H9 (cell line): ENCODE data around the gene ZNF212. TPM values are rescaled to one million over a fixed set of nuclear protein-coding genes. Genes with fewer than 3 reads are reported as not detected.

ENCODE experiments used
- DNase-seq: peaks from one replicate; pipeline ENCODE4 v3.0.0-alpha.2; 2017
- H2AFZ ChIP-seq: one replicate; pipeline ENCODE4 v1.6.1; 2013; ENCODE audit warnings: mild to moderate bottlenecking, low read length, control low read depth, moderate library complexity
- H2AK5ac ChIP-seq: 2 replicates; pipeline ENCODE4 v1.6.1; 2013; ENCODE audit warnings: low read length, control low read depth, mixed read lengths; ENCODE audit not compliant: insufficient read length
- H2BK120ac ChIP-seq: one replicate; pipeline ENCODE4 v1.6.1; 2013; ENCODE audit warnings: low read depth, mild to moderate bottlenecking, low read length, control low read depth, inconsistent platforms; ENCODE audit not compliant: poor library complexity, severe bottlenecking
- H2BK12ac ChIP-seq: 2 replicates; pipeline ENCODE4 v1.6.1; 2013; ENCODE audit warnings: low read length, control low read depth, mixed read lengths, low read depth; ENCODE audit not compliant: insufficient read length
- H2BK15ac ChIP-seq: 2 replicates; pipeline ENCODE4 v1.6.1; 2013; ENCODE audit warnings: low read depth, low read length, control low read depth
- H2BK20ac ChIP-seq: one replicate; pipeline ENCODE4 v1.6.1; 2013; ENCODE audit warnings: low read depth, mild to moderate bottlenecking, low read length, control low read depth, inconsistent platforms; ENCODE audit not compliant: poor library complexity, severe bottlenecking
- H2BK5ac ChIP-seq: 2 replicates; pipeline ENCODE4 v1.6.1; 2013; ENCODE audit warnings: low read length, control low read depth, mixed read lengths; ENCODE audit not compliant: insufficient read length
- H3K14ac ChIP-seq: 2 replicates; pipeline ENCODE4 v1.6.1; 2013; ENCODE audit warnings: low read length, control low read depth; ENCODE audit not compliant: insufficient read depth
- H3K18ac ChIP-seq: 2 replicates; pipeline ENCODE4 v1.6.1; 2013; ENCODE audit warnings: low read depth, mild to moderate bottlenecking, mixed read lengths, low read length, control low read depth; ENCODE audit not compliant: insufficient read length
- H3K23ac ChIP-seq: 2 replicates; pipeline ENCODE4 v1.6.1; 2013; ENCODE audit warnings: low read length, control low read depth, mixed read lengths, low read depth; ENCODE audit not compliant: insufficient read length
- H3K23me2 ChIP-seq: 2 replicates; pipeline ENCODE4 v1.6.1; 2013; ENCODE audit warnings: low read depth, mild to moderate bottlenecking, mixed read lengths, low read length, control low read depth; ENCODE audit not compliant: insufficient read length, poor library complexity, severe bottlenecking
- H3K27ac ChIP-seq: 2 replicates; pipeline ENCODE4 v1.5.1; 2013; ENCODE audit warnings: low read length, control low read depth, mixed read lengths, low read depth; ENCODE audit not compliant: insufficient read length
- H3K27me3 ChIP-seq: 2 replicates; pipeline ENCODE4 v1.6.1; 2013; ENCODE audit warnings: low read length, control low read depth, inconsistent platforms; ENCODE audit not compliant: insufficient read depth
- H3K4ac ChIP-seq: 2 replicates; pipeline ENCODE4 v1.6.1; 2013; ENCODE audit warnings: low read depth, mild to moderate bottlenecking, control low read depth, inconsistent platforms, low read length, moderate library complexity
- H3K4me1 ChIP-seq: 2 replicates; pipeline ENCODE4 v1.6.1; 2013; ENCODE audit warnings: low read length, control low read depth, inconsistent platforms; ENCODE audit not compliant: insufficient read depth
- H3K4me2 ChIP-seq: 2 replicates; pipeline ENCODE4 v1.6.1; 2013; ENCODE audit warnings: low read length, control low read depth, mixed read lengths; ENCODE audit not compliant: insufficient read length, insufficient read depth
- H3K56ac ChIP-seq: 2 replicates; pipeline ENCODE4 v1.6.1; 2013; ENCODE audit warnings: low read depth, mild to moderate bottlenecking, mixed read lengths, low read length, control low read depth; ENCODE audit not compliant: insufficient read length
- H3K79me1 ChIP-seq: 2 replicates; pipeline ENCODE4 v1.6.1; 2013; ENCODE audit warnings: low read depth, mild to moderate bottlenecking, moderate library complexity, low read length, control low read depth, inconsistent platforms; ENCODE audit not compliant: insufficient read depth, poor library complexity, severe bottlenecking
- H3K79me2 ChIP-seq: 2 replicates; pipeline ENCODE4 v1.6.1; 2013; ENCODE audit warnings: low read length, control low read depth, inconsistent platforms; ENCODE audit not compliant: insufficient read depth
- H3K9ac ChIP-seq: 2 replicates; pipeline ENCODE4 v1.6.1; 2013; ENCODE audit warnings: low read length, control low read depth, mixed read lengths; ENCODE audit not compliant: insufficient read length; ENCODE audit errors: extremely low read depth
- H3K9me3 ChIP-seq: one replicate; pipeline ENCODE4 v1.6.1; 2013; ENCODE audit warnings: low read depth, low read length, inconsistent platforms; ENCODE audit not compliant: control insufficient read depth
- H3T11ph ChIP-seq: one replicate; pipeline ENCODE4 v1.6.1; 2013; ENCODE audit warnings: mild to moderate bottlenecking, low read length, control low read depth, inconsistent platforms
- H4K20me1 ChIP-seq: one replicate; pipeline ENCODE4 v1.6.1; 2013; ENCODE audit not compliant: control insufficient read depth, insufficient read length, insufficient read depth
- H4K5ac ChIP-seq: 2 replicates; pipeline ENCODE4 v1.6.1; 2013; ENCODE audit warnings: low read depth, mild to moderate bottlenecking, mixed read lengths, low read length, control low read depth; ENCODE audit not compliant: insufficient read length
- H4K8ac ChIP-seq: replicated peaks from 2 replicates; pipeline ENCODE4 v1.6.1; 2013; ENCODE audit warnings: low read length, control low read depth, mixed read lengths, low read depth; ENCODE audit not compliant: insufficient read length
- H4K91ac ChIP-seq: 2 replicates; pipeline ENCODE4 v1.6.1; 2013; ENCODE audit warnings: low read depth, mild to moderate bottlenecking, moderate library complexity, mixed read lengths, low read length, control low read depth; ENCODE audit not compliant: insufficient read length
- H3K27ac Mint-ChIP-seq, 3 experiments: 2 replicates in 2 of 3; 3 replicates in 1 of 3; pipeline ENCODE4 v1.8.0; 2020 to 2021; ENCODE audit warnings: mixed read lengths in 3 of 3, mild to moderate bottlenecking in 1 of 3, moderate library complexity in 1 of 3
- H3K27me3 Mint-ChIP-seq: 2 replicates; pipeline ENCODE4 v1.8.0; 2021; ENCODE audit warnings: low read depth, mild to moderate bottlenecking, moderate library complexity, mixed read lengths
- H3K36me3 Mint-ChIP-seq, 3 experiments: 2 replicates in 2 of 3; 3 replicates in 1 of 3; pipeline ENCODE4 v1.8.0; 2020 to 2021; ENCODE audit warnings: low read depth in 3 of 3, mixed read lengths in 3 of 3; ENCODE audit not compliant: insufficient read depth in 1 of 3
- H3K4me1 Mint-ChIP-seq, 2 experiments: 2 replicates each; pipeline ENCODE4 v1.8.0; 2020; ENCODE audit warnings: mixed read lengths in 2 of 2
- H3K4me3 Mint-ChIP-seq, 2 experiments: 2 replicates in 1 of 2; 3 replicates in 1 of 2; pipeline ENCODE4 v1.8.0; 2020 to 2021; ENCODE audit warnings: mild to moderate bottlenecking in 2 of 2, mixed read lengths in 2 of 2, moderate library complexity in 1 of 2
- H3K9me3 Mint-ChIP-seq, 2 experiments: 2 replicates in 1 of 2; 3 replicates in 1 of 2; pipeline ENCODE4 v1.8.0; 2020; ENCODE audit warnings: mild to moderate bottlenecking in 2 of 2, mixed read lengths in 2 of 2, moderate library complexity in 1 of 2
- WGBS: extraction: QIAGEN DNeasy Blood & Tissue Kit; methylation state at CpG from one replicate; pipeline ENCODE4 v1.1.7; 2013; ENCODE audit warnings: missing lambda C conversion rate, low lambda C conversion rate, mixed read lengths; ENCODE audit not compliant: insufficient read length; ENCODE audit errors: extremely low coverage; 5-methylcytosine and 5-hydroxymethylcytosine counted together
- total RNA-seq: library from RNA; stranded (reverse); gene quantifications from 2 replicates; pipeline ENCODE4 v1.2.1, GENCODE V29; 2021
- TF ChIP-seq, protein P1 (sequence below): fragments of 200-600 bp; sonication (generic); conservative IDR thresholded peaks from 3 replicates; pipeline ENCODE4 v1.8.0; 2021; ENCODE audit warnings: antibody characterized with exemption, mild to moderate bottlenecking

ZNF212 gene
- total RNA-seq, 1 experiment from 2014 or later, result 21.1 TPM

DNA sequence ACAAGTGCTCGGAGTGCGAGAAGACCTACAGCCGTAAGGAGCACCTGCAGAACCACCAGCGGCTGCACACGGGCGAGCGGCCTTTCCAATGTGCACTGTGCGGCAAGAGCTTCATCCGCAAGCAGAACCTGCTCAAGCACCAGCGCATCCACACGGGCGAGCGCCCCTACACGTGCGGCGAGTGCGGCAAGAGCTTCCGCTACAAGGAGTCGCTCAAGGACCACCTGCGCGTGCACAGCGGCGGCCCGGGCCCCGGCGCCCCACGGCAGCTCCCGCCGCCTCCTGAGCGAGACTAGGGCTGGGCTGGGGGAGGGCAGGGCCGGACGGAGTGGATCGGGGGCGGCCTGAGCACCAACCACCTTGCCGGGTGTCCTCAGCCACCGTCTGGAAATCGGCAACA is 15.1 kb upstream of the ZNF212 start:
- H3T11ph ChIP-seq, result no peak overlapping the region
- Mint-ChIP-seq H3K4me1 (peaks cover under 1 to 4% of the 10 kb centered on the region in 2 experiments; a peak in 3 of 4 replicates), H3K27me3 (0 out of 2 replicates have a peak, but pooled peaks cover 2% of the 10 kb centered on the region)

More for the DNA sequence above, 15.1 kb upstream of the ZNF212 start:
- H3K23me2 ChIP-seq, result no peaks in the 10 kb centered on the region
- no peak overlapping the region for H3K4ac ChIP-seq
- H3K27me3 ChIP-seq, result no peaks in the 10 kb centered on the region
- H4K20me1 ChIP-seq, result no peaks in the 10 kb centered on the region
- TF ChIP-seq, protein P1, sequence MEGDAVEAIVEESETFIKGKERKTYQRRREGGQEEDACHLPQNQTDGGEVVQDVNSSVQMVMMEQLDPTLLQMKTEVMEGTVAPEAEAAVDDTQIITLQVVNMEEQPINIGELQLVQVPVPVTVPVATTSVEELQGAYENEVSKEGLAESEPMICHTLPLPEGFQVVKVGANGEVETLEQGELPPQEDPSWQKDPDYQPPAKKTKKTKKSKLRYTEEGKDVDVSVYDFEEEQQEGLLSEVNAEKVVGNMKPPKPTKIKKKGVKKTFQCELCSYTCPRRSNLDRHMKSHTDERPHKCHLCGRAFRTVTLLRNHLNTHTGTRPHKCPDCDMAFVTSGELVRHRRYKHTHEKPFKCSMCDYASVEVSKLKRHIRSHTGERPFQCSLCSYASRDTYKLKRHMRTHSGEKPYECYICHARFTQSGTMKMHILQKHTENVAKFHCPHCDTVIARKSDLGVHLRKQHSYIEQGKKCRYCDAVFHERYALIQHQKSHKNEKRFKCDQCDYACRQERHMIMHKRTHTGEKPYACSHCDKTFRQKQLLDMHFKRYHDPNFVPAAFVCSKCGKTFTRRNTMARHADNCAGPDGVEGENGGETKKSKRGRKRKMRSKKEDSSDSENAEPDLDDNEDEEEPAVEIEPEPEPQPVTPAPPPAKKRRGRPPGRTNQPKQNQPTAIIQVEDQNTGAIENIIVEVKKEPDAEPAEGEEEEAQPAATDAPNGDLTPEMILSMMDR, result no peak
- DNase-seq, result no peak
- H2AK5ac ChIP-seq, result no peak overlapping the region
- H2BK15ac ChIP-seq, result no peak overlapping the region
- no peak overlapping the region for H3K27ac ChIP-seq
- Mint-ChIP-seq H3K27ac (no peak overlapping the region), H3K9me3 (no peaks in the 10 kb centered on the region), H3K36me3 (peaks cover 12 to 45% (median 36%) of the 10 kb centered on the region in 3 experiments), H3K4me3 (no peak overlapping the region)
- H3K79me1 ChIP-seq, result no peaks in the 10 kb centered on the region
- no peak overlapping the region for H4K5ac ChIP-seq
- H4K8ac ChIP-seq, result no peak overlapping the region
- H3K14ac ChIP-seq, result no peak overlapping the region
- no peak overlapping the region for H3K9ac ChIP-seq
- H4K91ac ChIP-seq, result no peak overlapping the region
- no peak overlapping the region for H2BK12ac ChIP-seq
- no peak overlapping the region for H3K4me2 ChIP-seq
- H2AFZ ChIP-seq, result no peak overlapping the region
- H3K79me2 ChIP-seq, result no peaks in the 10 kb centered on the region
- H3K18ac ChIP-seq, result no peak overlapping the region
- no peak overlapping the region for H2BK5ac ChIP-seq
- no peak overlapping the region for H3K23ac ChIP-seq
- WGBS, result no CpG with 5 or more reads among the region's 37 CpGs
- H2BK120ac ChIP-seq, result no peak overlapping the region
- no peaks in the 10 kb centered on the region for H3K4me1 ChIP-seq
- H3K56ac ChIP-seq, result no peak overlapping the region
- H2BK20ac ChIP-seq, result no peak overlapping the region
- H3K9me3 ChIP-seq, result no peaks in the 10 kb centered on the region
